NCI-H1694 treated with DMSO at 0.1 percent for 48 hours (cell line): ENCODE data around the gene CACNA1I.

ENCODE experiments used
- DNase-seq: peaks from one replicate; lab custom pipeline; 2025; lab: John Stamatoyannopoulos, UW

Gene CACNA1I

GRCh38 chr22:39568278-39568981 lies 2.1 kb upstream of the CACNA1I start:
- no peak for DNase-seq

DNA sequence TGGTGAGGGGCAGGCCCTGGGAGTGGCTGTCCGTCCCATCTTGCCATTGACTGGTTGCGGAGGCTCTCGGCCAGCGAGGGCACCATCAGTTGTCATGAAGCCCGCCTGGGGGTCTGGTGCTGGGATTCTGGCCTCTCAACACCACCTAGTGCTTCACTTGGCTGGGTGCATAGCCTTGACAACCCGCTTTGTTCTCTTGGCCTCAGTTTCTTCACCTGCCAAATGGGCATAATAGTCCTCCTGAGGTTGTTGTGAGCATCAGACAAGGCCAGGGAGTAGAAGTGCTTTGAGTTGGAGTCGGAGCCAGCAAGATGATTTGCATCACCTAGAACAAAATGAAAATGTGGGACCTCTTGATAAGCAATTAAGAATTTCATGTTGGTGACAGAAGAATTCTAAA lies 1.5 kb upstream of the CACNA1I start:
- DNase-seq, result no peak

DNA sequence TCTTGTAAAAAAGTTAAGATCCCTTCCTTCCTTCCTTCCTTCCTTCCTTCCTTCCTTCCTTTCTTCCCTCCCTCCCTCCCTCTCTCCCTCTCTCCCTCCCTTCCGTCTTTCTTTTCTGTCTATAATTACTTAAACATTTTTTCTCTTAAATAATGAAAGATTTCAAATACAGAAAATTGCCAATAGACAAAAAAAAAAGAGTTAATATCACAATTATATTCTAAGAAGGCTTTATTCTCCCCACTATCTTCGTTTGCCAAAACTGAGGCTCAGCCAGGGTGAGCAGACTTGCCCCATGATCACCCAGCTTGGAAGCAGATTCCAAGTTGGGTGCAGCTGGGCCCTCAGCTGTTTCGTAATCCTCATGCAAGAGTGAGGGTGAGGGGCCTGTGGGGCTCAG lies 327 bp upstream of the CACNA1I start:
- no peak for DNase-seq

DNA sequence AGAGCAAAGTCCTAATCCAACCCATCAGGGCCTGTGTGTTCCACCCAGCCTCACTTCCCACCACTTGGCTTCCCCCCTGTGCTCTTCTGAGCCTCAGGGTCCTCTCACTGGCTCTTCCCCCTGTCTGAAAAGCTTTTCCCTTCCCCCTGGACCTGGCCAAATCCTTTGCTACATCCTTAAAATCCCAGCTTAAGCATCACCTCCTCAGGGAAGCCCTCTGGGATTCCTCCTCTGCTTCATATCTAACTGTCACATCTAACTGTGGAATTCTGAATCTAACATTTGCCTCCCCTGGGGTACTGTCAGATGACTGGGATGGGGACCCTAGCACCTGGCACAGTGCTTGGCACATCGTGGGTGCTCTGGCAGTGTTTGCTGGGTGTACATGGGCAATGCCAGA lies 985 bp downstream of the CACNA1I start:
- DNase-seq, result no peak

DNA sequence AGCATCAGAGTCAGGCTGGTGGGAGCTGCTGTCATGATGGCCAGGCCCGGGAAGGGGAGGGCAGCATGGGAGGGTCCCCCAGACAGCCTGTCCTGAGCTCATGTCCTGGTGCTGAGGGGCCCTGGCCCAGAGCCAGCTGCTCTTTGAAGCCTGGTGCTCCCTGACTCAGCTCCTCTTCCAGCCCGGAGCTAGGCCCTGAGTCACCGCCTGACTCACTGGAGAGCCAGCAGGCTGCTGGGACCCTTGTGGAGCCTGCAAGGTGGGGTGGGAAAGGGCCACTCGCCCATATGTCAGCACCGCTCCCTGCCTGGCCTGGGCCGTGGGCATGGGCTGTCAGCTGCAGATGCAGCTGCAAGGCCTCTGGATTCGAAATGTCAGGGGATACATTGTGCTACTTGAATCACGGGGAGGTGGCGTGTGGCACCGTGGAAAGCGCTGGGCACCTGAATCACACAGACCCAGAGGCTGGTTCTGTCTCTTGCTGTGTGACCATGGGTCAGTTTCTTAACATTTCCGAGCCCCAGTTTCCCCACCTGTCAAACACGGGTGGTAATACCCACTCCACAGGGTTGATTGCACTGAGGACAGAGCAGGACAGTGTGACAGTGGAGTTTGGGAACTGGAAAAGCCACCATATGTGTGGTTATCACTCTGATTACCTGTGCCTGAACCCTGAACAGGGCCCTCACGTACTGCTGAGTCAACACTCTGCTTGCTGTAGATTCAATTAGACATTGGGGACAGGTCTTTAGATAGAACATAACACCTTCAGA lies 4.4 kb downstream of the CACNA1I start:
- no peak for DNase-seq

DNA sequence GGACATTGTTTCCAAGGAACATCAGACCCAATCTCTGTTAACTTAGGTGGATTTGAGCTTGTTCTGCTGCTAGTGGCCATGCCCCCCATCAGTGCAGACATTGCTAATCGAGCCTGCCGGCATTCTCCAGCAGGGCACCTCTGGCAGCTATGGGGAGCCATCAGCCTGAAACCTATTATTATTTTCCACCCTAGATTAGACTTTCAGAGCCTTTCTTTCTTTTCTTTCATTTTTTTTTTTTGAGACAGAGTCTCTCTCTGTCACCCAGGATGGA lies 4.9 kb downstream of the CACNA1I start:
- no peak for DNase-seq

DNA sequence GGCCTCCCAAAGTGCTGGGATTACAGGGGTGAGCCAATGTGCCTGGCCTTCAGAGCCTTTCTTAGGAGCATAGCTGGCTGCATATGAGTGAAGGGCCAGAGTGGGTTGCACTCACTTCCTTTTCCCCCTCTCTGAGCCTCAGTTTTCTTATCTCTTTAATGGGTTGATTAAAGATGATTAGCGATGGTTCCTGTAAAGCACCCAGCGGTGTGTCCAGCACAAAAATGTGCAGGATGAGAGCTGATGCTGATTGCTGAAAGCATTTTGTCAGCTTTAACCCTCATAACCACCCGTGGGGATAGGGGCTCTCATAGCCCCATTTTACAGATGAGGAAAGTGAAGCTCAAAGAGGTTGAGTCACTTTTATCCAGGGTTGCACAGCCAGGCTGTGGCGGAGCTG lies 5.5 kb downstream of the CACNA1I start:
- no peak for DNase-seq

DNA sequence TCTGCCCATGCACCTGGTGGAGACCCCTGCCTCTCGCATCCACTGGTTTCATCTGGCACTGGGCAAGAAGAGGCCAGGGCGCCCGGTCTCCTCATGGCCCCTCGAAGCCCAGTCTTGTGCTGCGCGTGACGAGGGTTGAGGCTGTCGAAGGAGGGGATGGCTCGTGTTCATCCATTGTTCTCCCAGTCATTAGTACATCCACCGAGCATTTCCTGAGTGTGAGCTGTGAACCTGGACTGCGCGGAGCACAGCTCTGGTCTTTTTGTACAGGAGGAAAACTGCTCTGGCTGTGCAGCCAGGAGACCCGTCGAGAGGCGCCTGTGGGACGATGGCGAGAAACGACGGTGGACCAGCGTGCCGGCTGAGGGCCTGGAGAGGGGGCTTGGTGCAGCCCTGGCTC lies 6.8 kb downstream of the CACNA1I start:
- no peak for DNase-seq

GRCh38 chr22:39577900-39578299 lies 7.3 kb downstream of the CACNA1I start:
- no peak for DNase-seq

DNA sequence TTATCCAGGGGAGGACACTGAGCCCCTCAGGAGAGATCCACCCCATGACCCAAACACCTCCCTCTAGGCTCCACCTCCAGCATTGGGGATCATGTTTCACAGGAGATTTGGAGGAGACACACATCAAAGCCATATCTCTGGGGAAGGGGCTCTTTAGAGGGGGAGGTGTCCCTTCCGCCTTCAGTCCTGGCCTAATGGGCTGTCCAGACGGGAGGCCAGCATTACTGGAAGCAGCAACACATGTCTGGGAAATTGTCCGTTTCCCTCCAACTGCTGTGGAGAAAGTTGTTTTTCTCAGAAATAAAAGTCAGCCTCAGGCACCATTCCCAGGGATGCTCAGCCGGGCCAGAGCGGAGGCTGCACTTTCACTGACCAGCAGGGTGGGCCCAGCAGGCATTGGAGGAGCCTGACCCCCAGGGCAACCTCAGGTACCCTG lies 9.5 kb downstream of the CACNA1I start:
- DNase-seq, result no peak

GRCh38 chr22:39580795-39581194 lies 10.2 kb downstream of the CACNA1I start:
- DNase-seq, result no peak

DNA sequence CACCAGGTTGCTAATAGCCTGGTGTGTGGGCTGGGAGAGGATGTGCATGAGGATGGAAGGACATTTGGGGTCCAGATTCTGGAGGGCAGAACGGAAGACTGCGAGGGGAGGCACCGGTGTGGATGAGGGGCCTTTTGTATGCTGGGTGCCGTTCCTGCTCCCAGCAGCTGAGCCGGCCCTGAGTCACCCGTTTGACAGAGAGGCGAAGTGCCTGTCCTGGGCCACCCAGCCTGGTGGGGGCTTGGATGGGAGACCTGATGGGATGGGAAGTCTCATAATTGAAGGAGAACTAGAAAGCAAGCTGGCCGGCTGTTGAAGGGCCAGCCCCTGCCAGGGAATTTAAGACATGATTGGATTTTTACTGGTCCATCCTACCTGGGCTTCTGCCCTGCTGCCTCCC lies 10.8 kb downstream of the CACNA1I start:
- DNase-seq, result no peak

GRCh38 chr22:39583066-39583667 lies 12.6 kb downstream of the CACNA1I start:
- DNase-seq, result no peak

- DNase-seq, result no peak
Observed at GRCh38 chr22:39589875-39590274, 19.3 kb downstream of the CACNA1I start.

GRCh38 chr22:39592081-39593065 lies 21.8 kb downstream of the CACNA1I start:
- peak; percentile 65 for DNase-seq

- DNase-seq, result peak; percentile 65
Observed at GRCh38 chr22:39593066-39593930, 22.7 kb downstream of the CACNA1I start.

DNA sequence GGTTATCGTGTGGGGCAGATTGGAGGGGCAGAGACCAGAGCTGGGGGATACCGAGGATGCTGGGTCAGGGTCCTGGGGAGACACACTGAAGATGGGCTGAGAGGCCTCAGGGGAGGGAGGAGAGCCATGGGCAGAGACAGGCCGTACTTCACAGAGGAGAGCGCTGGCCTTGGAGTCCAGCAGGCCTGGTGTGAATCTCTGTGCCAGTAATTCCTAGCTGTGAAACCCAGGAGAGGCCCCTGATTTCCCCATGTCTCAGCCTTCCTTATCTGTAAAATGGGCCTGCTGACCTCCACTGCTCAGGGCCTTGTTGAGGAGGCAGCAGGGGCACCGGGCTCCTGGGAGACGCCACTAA lies 23.4 kb downstream of the CACNA1I start:
- DNase-seq, result no peak

DNA sequence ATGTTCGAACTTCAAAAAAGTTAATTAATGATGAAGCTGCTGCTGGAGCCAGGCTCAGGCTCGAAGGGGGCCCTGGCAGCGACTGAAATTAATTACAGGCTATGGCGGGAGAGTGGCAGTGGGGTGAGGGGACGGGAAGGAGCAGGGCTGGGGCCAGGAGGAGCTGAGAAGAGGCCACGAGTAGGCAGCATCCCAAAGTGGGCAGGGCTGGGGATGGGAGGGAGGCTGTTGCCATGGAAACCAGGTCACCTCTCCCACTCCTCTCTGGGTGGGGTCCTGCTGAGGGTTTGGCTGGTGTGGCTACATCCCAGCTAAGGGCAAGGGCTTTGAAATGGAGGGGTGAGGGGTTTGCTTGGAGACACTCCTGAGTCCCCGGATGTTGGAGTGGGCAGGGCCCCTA lies 23.9 kb downstream of the CACNA1I start:
- DNase-seq, result no peak

DNA sequence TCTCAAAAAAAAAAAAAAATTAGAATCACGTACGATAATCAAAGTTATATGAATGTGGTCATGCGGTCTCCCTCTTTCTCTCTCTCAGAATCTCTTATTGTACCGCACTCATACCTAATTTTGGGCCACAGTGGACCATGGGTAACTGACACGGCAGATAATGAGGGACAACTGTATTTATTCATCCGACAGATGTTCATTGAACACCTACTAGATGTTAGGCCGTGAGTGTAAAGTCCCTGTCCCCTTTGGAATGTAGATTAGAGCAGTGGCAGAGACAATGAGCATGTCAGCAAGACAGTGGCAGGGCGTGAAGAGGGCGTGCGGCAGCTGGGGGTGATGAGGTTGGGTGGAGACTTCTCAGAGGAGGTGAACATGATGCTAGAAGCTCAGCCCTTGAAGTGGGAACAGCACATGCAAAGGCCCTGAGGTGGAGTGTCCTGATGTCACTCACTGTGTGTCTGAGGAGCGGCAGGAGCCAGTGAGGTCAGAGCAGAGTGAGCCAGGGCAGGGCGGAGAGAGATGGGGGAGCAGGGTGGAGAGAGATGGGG lies 25.1 kb downstream of the CACNA1I start:
- DNase-seq, result no peak

DNA sequence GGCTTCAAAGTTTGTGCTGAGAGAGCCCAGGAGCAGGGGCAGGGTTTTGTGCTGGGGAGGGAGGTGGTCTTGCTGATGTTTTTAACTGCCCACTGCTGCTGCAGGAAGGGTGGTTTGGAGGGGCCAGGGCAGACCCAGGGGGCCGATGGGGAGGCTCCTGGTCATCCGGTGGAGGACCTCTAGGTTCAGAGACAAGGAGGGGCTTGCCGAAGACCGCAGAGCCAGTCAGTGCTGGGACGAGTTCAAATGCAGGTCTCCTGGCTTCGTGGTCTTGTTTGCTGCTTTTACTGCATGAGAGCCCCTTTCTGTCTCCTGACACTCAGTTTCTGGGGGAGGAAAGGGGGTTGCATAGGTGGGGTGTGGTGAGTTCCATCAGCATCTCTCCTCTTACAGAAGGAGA lies 26.0 kb downstream of the CACNA1I start:
- no peak for DNase-seq

GRCh38 chr22:39597236-39597869 lies 26.8 kb downstream of the CACNA1I start:
- DNase-seq, result no peak
